Left kidney (tissue), 2 donors: ENCODE results near the gene HOXA2. TPM values are rescaled to one million over a fixed set of nuclear protein-coding genes. Genes with fewer than 3 reads are reported as not detected.

Experiments used
- DNase-seq: peaks from one replicate; pipeline ENCODE4 v3.0.0-alpha.2; 2013
- polyA plus RNA-seq: library from polyadenylated mRNA; unstranded; fragments of 120-200 nt; gene quantifications from one replicate; pipeline ENCODE4 v1.2.1, GENCODE V29; 2013; ENCODE audit not compliant: insufficient read length

HOXA2 gene
- polyA plus RNA-seq, 1 donor: 13.9 TPM

- DNase-seq: peak; percentile 56
These were observed 1.8 kb downstream of the HOXA2 start for GRCh38 chr7:27100694-27101170.

GRCh38 chr7:27099453-27100370 is 2.8 kb downstream of the HOXA2 start:
- peak; percentile 36 for DNase-seq

GRCh38 chr7:27098578-27099451 is 3.7 kb downstream of the HOXA2 start:
- DNase-seq: peak; percentile 89

- peak; percentile 20 for DNase-seq
These were observed 4.6 kb downstream of the HOXA2 start for GRCh38 chr7:27097686-27098577.

GRCh38 chr7:27096768-27097514 is 5.5 kb downstream of the HOXA2 start:
- peak; percentile 61 for DNase-seq

- DNase-seq: peak; percentile 90
These were observed 6.4 kb downstream of the HOXA2 start, which contains the start of gene HOXA1 for GRCh38 chr7:27095897-27096767. Gene HOXA1 (minus strand): TSS chr7:27096000. CDS start chr7:27095912, 88 bp downstream.

- DNase-seq: peak; percentile 40
These were observed 7.2 kb downstream of the HOXA2 start for GRCh38 chr7:27095050-27095896.

- DNase-seq: peak; percentile 19
These were observed 8.0 kb downstream of the HOXA2 start for GRCh38 chr7:27094304-27095049.

- no peak for DNase-seq
These were observed 9.1 kb downstream of the HOXA2 start for GRCh38 chr7:27093184-27093895.

- DNase-seq: no peak
These were observed 9.7 kb downstream of the HOXA2 start for GRCh38 chr7:27092819-27093110.

- DNase-seq: peak; percentile 61
These were observed 10.3 kb downstream of the HOXA2 start for GRCh38 chr7:27091941-27092818.

- DNase-seq: no peak
These were observed 11.4 kb downstream of the HOXA2 start for GRCh38 chr7:27091105-27091504.

GRCh38 chr7:27088002-27088922 is 14.2 kb downstream of the HOXA2 start:
- no peak for DNase-seq

- DNase-seq: no peak
These were observed 18.8 kb downstream of the HOXA2 start for GRCh38 chr7:27083646-27084045.

GRCh38 chr7:27082171-27082570 is 20.3 kb downstream of the HOXA2 start:
- DNase-seq: no peak
